ENCODE data around the gene ANKRD42.
"Not testable (repeated sequence)": the region's sequence is repeated elsewhere in the genome, so short reads cannot be mapped to it uniquely, and the experiment has no call there.

Gene ANKRD42

GRCh38 chr11:83174008-83174407 lies 19.5 kb upstream of the ANKRD42 start:
- DNase-seq, result no peak

GRCh38 chr11:83175815-83176214 lies 17.7 kb upstream of the ANKRD42 start:
- no peak for DNase-seq

GRCh38 chr11:83181815-83182214 lies 11.7 kb upstream of the ANKRD42 start:
- no peak for DNase-seq

GRCh38 chr11:83185767-83186166 lies 7.7 kb upstream of the ANKRD42 start:
- no peak for DNase-seq

GRCh38 chr11:83187465-83187864 lies 6.0 kb upstream of the ANKRD42 start:
- DNase-seq, result peak; percentile 27

- DNase-seq, result no peak
Observed at GRCh38 chr11:83191491-83191890, 2.0 kb upstream of the ANKRD42 start.

GRCh38 chr11:83191986-83192385 lies 1.5 kb upstream of the ANKRD42 start:
- DNase-seq, result peak; percentile 48

- DNase-seq, result no peak
Observed at GRCh38 chr11:83192606-83193245, 786 bp upstream of the ANKRD42 start.

GRCh38 chr11:83194281-83195142 lies 1.0 kb downstream of the ANKRD42 start:
- DNase-seq, result peak; percentile 84

GRCh38 chr11:83195143-83195466 lies 1.6 kb downstream of the ANKRD42 start:
- peak; percentile 43 for DNase-seq

- DNase-seq, result no peak
Observed at GRCh38 chr11:83195649-83196048, 2.1 kb downstream of the ANKRD42 start.

GRCh38 chr11:83200035-83200434 lies 6.5 kb downstream of the ANKRD42 start:
- no peak for DNase-seq

GRCh38 chr11:83205608-83206185 lies 12.2 kb downstream of the ANKRD42 start:
- DNase-seq, result peak; percentile 25

GRCh38 chr11:83206221-83206620 lies 12.7 kb downstream of the ANKRD42 start:
- no peak for DNase-seq

- not testable (repeated sequence) for DNase-seq
Observed at GRCh38 chr11:83206771-83207382, 13.4 kb downstream of the ANKRD42 start.

- DNase-seq, result peak; percentile 29
Observed at GRCh38 chr11:83219095-83219494, 25.6 kb downstream of the ANKRD42 start.

- DNase-seq, result no peak
Observed at GRCh38 chr11:83220260-83220659, 26.7 kb downstream of the ANKRD42 start.

- no peak for DNase-seq
Observed at GRCh38 chr11:83221694-83222093, 28.2 kb downstream of the ANKRD42 start.

- DNase-seq, result no peak
Observed at GRCh38 chr11:83222499-83222898, 29.0 kb downstream of the ANKRD42 start.

- no peak for DNase-seq
Observed at GRCh38 chr11:83223457-83223856, 29.9 kb downstream of the ANKRD42 start.

GRCh38 chr11:83235825-83236224 lies 42.3 kb downstream of the ANKRD42 start:
- no peak for DNase-seq

- DNase-seq, result no peak
Observed at GRCh38 chr11:83238111-83238510, 44.6 kb downstream of the ANKRD42 start.

GRCh38 chr11:83241291-83241946 lies 47.9 kb downstream of the ANKRD42 start:
- peak; percentile 68 for DNase-seq
